MM.1S (cell line): Measurements from ENCODE around the gene HEATR5A.

ENCODE experiments used
- EZH2 ChIP-seq: fragments of 300-600 bp; sonication (generic); optimal IDR thresholded peaks from 2 replicates; pipeline ENCODE3; 2017; ENCODE audit warnings: low read depth, mild to moderate bottlenecking, antibody characterized with exemption, low read length, mixed read lengths
- TF ChIP-seq, protein P1 (sequence below): fragments of 300-600 bp; sonication (generic); IDR thresholded peaks from 2 replicates; pipeline ENCODE4 v1.5.1; 2016; ENCODE audit warnings: antibody characterized with exemption, low read length, mixed read lengths

DNA sequence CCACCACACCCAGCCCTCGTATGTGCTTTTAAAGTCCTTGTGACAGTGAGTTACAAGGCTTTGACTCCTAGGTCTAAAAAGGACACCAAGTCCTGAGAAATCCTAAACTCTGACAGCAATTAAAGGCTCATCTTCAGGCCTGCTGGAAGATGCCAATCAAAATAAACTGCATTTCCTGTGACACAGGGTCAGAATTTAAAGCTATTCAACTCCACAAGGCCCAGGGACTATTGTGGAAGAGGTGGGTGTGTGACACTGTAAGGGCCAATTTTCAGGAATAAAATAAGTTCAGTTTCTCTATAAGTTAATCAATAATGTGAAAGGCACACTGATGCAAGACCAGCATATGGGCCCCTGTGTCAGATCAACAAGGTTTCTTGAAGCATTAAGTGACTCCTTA, 143.3 kb downstream of the HEATR5A start:
- TF ChIP-seq, protein P1, sequence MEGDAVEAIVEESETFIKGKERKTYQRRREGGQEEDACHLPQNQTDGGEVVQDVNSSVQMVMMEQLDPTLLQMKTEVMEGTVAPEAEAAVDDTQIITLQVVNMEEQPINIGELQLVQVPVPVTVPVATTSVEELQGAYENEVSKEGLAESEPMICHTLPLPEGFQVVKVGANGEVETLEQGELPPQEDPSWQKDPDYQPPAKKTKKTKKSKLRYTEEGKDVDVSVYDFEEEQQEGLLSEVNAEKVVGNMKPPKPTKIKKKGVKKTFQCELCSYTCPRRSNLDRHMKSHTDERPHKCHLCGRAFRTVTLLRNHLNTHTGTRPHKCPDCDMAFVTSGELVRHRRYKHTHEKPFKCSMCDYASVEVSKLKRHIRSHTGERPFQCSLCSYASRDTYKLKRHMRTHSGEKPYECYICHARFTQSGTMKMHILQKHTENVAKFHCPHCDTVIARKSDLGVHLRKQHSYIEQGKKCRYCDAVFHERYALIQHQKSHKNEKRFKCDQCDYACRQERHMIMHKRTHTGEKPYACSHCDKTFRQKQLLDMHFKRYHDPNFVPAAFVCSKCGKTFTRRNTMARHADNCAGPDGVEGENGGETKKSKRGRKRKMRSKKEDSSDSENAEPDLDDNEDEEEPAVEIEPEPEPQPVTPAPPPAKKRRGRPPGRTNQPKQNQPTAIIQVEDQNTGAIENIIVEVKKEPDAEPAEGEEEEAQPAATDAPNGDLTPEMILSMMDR = no peak
- no peak for TF ChIP-seq EZH2
